GM19240 (cell line): ENCODE data around the gene UMAD1.

Experiments used
- DNase-seq: peaks from one replicate; pipeline ENCODE4 v3.0.0; 2011; ENCODE audit warnings: low spot score; ENCODE audit not compliant: insufficient read length

Gene UMAD1

DNA sequence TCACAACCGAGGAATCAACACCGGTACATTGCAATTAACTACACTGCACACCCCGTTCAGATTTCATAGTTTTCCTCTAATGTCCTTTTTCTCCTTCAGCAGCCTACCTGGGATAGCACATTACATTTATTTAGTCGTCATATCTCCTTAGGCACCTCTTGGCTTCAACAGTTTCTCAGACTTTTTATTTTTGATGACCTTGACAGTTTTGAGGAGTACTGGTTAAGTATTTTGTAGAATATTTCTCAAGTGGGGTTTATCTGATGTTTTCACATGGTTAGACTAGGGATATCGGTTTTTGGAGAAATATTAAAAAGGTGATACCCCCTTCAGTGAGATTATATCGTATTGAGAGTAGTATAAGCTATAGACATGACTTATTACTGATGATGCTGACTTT lies 241.0 kb downstream of the UMAD1 start:
- DNase-seq, result no peak

DNA sequence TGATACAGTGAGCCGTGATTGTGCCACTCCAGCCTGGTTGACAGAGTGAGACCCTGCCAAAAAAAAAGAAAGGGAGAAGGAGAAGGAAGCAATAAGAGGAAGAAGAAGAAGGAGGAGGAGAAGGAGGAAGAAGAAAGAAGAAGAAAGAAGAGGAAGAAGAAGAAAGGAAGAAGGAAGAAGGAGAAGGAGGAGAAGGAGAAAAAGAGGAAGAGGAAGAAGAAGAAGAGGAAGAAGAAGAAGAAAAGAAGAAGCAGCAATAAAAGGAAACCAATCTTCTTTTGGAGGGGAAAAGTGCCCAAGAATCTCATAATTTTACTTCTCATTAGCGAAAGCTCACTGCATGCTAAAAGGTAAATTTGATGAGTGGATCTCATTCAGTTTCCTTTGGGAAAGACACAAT lies 242.3 kb downstream of the UMAD1 start:
- no peak for DNase-seq

DNA sequence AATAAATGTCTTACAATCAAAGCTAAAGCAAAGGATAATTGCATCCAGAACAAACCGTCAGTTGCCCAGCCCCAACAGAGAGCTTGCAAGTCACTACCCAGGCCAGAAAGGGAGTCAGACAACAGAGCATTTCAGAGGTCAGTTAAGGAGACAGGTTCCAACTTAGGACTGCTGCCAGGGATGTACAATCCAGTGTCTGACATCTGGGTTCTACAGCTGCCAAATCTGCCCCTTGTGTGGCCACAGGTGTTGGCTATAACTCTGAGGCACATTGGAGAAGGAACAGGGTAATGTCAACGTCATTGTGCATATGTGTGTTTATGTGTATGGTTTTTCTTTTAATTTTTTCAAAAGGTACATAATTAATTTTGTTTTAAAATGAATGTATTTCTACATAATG lies 242.8 kb downstream of the UMAD1 start:
- DNase-seq, result no peak

DNA sequence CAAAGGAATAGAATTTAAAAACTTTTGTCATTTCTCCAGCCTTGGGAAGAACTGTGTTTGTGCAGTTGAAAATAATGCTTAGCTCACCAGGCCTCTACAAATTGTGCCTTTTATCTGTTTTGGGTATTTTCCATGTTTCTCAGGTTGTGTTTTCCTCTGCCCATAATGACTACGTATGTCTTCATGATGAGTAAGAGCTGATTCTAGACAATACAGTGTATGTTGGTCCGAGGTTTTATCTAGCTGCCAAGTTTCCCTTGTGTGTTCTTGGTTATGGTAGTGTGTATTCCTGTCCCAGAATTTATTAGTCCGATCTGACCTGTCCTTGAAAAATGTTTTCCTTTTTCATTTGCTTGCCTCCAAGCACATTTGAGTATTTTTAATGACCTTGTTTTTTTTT lies 244.3 kb downstream of the UMAD1 start:
- no peak for DNase-seq

DNA sequence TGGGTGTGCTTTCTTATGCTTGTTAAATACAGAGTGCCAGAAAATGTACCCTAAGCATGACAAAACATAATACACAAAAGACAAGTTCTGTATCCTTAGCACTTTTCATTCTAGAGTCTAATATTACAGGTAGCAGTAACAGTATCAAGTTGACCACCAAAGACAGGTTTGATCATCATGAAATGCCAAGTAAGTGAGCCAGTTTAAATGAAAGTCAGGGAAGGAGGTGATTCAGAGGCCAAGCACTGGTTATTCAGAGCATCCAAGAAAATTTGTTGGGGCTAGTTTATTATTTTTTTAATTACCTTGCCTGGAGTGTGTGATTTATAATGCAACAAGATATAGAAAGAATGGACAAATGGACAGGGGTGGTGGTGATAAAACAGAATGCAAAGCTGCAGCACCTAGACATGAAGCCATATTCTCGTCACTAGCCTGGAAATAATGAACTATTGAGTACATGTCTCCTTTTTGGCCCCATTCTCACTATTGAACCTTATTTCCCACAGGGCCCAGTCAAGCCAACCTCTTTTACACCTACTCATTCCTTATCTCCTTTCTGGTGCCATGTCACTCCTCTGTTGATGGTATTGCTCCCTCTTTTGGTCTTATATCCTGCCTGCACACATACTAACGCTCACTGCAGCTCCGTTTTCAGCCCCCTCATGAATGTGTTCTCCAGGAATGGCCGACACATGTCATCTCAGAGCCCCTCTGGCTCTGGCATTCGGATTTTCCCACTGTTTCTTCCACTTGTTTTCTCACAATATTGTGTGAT lies 249.4 kb downstream of the UMAD1 start:
- no peak for DNase-seq

DNA sequence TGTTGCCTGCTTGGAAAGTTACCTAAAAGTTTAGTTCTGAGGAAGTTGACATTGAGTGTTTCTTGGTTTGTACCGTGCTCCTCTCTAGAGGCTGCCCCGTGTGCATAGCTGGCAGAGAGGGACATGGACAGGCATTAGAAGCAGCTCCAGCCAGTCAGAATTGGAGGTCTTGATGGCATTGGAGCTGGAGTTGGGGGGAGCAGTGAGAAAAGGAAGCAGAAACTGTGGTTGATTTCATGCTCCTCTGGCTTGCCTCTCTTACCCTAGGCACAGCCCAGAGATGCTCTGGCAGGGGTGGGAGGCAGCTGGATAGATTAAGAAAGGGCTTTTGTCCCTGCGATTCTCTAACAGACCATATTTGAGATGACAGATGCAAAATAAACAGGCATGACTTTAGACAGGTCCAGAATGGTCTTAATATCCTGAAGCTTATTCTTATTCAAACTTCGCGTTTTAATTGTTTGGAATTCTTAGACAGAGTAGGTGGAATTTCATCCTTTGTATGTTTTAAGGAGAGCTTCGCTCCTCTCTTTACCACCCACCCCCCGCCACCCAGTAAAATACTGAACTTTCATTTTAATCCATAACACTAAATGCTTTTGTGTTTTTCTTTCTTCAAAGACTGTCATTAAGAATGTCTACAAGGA lies 254.6 kb downstream of the UMAD1 start:
- DNase-seq, result no peak

DNA sequence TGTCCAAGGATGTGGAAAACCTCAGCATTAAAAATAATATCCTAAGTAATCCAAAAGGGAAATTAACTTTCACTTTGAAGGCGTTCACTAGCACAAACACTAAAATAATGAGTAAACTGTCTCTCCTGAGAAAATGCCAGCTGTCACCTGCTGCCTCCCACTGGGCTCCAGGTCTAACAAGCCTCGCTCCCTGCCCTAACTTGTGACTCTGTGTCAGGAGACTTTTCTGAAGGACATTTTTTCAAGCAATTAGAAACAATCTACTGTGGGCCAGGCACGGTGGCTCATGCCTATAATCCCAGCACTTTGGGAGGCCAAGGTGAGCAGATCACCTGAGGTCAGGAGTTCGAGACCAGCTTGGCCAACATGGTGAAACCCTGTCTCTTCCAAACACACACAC lies 255.2 kb downstream of the UMAD1 start:
- no peak for DNase-seq

DNA sequence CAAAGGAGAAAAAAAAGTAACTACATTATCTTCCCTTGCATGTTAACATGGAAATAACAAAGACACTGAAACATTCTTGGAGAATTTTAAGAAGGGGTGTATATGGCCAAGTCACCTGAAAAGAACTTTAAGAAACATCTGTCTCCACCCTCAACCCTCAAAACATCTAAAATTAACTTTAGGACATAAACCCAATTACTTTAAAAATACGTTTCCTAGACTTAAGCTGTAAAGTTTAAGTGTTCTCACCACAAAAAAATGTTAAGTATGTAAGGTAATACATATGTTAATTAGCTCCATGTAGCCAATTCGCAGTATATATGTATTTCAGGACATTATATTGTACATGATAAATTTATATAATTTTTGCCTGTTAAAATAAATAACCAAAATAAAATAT lies 257.0 kb downstream of the UMAD1 start:
- DNase-seq, result no peak

DNA sequence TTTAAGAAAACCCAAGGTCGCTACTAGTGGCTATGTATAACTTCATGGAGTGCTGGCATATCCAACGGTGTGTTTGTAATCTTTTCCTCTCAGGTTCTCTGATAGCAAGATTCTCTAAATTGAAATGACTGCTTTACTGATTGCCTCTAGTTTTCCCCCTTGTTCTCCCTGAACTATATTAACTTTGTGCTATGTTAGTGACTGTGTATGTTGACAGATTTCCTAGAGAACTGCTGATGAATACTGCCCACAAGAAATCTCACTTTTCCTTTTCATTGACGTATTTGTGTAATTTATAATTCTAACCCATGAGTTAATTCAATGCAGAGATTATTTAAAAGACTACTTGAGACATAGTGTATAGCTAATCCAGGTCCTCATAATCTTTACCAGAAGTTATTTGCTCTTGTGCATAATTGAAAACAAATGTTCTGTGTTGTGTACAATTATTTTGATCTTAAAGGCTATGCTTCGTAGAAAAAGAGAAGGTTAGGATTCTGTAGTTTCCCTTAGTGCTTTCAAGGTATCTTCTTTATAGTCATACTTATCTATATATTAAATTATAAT lies 257.5 kb downstream of the UMAD1 start:
- no peak for DNase-seq

DNA sequence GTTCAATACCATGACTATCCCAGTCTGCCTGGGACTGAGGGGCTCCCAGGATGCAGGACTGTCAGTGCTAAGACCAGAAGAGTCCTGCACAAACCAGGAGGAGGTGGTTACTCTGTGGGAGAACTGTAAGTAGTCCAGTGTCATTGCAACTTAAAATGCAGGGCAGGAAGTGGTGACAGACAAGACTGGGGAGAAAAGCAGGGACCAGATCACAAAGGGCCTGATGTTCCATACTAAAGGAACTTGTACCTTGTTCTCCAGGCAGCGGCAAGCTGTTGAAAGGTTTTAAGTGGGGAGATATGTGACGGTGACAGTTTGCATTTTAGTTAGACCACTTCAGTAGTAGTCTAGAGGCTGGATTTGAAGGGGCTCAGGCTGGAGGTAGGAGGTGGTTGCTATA lies 262.3 kb downstream of the UMAD1 start:
- DNase-seq, result no peak

DNA sequence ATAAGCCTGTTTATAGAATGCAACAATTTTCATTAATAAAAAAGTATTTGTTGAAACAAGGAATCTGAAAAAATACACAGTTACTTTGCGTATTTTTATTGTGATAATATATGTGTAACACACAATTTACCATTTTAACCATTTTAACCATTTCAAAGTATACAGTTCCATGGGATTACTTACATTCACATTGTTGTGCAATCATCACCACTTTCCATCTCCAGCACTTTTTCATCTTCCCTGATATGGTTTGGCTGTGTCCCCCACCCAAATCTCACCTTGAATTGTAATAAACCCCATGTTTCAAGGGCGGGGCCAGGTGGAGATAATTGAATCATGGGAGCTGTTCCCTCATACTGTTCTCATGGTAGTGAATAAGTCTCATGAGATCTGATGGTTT lies 266.8 kb downstream of the UMAD1 start:
- DNase-seq, result no peak

DNA sequence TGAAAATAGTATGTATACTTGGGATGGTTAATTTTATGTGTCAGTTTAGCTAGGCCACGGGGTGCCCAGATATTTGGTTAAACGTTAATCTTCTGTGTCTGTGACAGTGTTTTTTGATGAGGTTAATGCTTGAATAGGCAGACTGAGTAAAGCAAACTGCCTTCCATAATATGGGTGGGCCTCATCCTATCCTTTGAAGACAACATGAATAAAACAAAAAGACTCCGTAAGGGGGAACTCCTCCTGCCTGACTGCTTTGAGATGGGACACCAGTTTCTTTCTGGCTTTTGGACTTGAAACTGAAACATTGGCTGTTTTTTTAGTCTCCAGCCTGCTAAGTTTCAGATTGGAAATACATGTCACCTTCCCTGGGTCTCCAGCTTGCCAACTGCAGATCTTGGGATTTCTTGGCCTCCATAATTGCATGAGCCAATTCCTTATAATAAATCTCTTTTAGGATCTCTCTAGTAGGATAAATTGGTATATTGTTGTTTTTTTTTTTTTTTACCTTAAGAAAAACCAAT lies 268.1 kb downstream of the UMAD1 start:
- DNase-seq, result no peak

DNA sequence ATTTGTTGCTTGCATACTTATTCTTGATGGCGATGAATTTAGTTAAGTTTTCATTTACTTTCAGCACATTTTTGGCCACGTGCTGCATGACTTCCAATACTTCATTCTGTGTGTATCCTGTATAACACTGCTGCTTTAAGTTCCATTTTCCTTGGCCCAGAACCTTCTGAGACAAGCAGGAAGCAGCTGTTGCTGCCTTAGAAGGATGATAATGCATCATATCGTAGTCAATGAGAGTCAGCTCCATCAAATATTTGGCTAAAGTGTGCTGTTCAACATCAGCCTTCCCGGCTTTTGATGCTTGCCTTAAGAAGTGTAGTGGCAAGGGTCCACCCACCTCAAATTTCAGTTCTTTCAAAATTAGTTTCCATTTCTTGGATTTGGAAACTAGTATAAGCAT lies 268.8 kb downstream of the UMAD1 start:
- DNase-seq, result no peak

DNA sequence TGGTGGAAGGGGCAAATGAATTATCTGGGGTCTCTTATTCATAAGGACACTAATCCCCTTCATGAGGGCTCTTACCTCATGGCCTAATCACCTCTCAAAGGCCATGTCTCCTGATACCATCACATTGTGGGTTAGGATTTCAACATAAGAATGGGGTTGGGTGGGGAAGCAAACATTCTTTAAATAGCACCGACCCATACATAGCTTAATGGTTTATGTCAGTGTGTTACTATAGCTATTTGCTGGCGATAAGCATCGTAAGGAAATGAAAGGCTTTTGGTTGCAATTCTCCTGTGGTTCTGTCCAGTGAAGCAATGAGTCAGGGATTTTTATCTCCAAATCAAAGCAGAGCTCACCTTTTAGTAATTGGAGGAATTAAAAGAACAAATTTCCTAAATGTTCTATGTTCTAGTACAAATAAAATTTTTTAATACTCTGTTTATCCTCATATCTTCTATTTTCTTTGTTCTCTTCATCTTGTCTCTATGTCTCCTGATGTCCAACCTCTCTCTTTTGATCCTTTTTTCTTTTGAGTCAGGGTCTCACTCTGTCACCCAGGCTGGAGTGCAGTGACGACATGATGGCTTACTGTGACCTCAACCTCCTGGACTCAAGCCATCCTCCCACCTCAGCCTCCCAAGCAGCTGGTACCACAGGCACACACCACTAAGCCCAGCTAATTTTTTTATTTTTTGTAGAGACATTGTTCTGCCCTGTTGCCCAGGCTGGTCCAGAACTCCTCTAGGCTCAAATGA lies 271.0 kb downstream of the UMAD1 start:
- no peak for DNase-seq

DNA sequence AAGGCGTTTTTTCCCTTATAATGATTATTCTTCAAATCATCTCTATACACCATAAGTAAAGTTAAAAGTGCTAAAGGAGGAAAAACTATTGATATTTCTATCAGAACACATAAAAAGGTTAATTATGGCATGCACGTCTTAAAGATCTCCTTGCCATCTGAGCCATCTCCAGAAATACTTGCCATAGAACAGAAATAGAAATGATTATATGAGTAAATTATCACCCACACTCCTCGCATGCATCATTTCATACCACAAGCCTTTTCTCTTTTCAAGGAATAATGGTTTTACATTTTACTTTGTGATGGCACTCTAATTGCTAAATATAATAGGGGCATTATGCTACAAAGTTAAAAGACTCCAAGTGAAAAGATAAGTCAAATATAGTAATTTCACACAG lies 272.4 kb downstream of the UMAD1 start:
- no peak for DNase-seq

DNA sequence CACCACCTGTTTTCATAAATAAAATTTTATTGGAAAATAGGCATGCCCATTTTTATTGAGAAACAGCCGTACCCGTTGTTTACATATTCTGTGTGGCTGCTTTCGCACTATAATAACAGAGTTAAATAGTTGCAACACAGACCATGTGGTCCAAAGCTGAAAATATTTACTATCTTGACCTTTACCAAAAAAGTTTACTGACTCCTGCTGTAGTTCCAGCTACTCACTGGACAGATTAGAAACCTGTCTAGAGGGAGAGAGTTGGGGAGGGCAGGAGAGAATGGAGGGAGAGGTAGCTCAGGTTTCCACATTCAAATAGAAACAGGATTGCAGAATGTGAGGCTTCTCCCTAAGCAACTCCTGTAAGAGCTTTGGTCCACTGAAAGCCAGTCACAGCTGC lies 273.0 kb downstream of the UMAD1 start:
- DNase-seq, result no peak

DNA sequence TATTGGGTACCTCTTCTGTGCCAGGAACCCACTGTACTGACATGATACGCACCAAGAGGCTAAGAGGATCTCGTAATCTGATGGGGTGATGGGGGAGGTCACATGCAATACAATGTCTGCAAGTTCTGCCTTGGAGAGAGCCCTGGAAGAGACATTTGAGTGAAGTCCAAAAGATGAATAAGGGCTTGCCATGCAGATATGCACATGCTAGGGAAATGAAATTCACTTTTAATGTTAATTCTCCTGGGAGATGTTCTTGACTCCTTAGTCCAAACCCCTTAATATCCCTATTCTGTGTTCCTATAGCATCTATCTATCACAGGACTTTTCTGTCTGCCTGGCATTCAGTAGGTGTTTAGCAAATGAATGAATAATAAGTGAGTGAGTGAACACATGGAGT lies 274.0 kb downstream of the UMAD1 start:
- DNase-seq, result no peak

DNA sequence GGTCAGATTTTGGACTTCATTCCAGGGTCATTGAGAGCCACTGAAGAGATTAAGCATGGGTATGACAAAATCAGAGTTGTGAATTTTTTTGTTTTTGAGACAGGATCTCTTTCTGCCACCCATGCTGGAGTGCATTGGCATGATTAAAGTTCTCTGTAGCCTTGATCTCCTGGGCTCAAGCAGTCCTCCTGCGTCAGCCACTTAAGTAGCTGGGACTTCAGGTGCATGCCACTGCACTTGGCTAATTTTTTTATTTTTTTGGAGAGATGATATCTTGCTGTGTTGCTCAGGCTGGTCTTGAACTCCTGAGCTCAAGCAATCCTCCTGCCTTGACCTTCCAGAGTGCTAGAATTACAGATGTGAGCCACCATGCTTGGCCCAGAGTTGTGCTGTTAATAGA lies 275.5 kb downstream of the UMAD1 start:
- no peak for DNase-seq

DNA sequence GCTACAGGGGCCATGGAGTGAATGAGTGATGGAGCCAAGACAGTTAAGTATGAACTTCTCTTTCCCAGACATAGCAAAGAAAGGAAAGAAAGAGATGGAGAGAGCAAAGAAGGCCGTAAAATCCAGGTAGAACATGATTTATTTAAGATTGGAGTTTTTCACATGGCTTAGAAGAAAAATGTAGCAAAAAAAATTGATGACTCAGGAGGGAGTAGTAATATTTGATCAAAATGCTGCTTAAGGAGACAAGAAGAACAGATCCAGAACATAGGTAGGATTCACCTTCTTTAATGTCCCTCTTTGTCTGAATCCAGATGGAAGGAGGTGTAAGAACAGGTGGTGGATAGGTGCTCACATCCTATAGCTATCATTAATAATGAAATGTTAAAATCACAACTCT lies 277.0 kb downstream of the UMAD1 start:
- no peak for DNase-seq

DNA sequence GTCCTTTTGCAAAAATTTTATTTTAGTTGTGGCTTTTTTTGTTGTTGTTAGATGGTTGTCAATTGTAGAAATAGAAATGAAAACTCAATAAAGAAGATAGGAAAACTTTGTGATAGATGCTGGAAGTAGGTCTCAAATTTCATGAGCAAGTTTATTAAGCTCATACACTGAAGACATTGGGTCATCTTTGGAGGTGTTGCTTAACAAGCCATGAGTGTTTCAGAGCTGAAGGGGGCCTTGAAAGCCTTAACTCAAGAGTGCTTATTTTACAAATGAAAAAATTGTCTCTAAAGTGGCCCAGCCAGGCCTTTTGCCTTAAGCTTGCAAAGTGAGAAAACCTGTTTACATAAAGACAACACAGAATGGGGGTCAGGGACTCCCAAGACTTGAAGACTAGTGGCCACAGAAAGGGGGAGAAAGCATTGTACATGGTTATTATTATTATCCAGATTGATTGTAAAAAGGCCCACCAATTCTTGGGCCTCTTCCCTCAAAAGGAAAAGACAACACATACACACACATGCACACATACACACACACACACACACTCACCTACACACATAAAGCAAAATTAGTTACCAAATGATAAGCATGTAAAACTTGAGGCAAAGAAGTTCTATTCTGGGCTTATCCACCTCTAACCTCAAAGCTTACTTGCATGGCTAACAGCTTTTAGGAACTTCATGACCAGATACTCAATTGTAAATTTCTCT lies 278.3 kb downstream of the UMAD1 start:
- no peak for DNase-seq

DNA sequence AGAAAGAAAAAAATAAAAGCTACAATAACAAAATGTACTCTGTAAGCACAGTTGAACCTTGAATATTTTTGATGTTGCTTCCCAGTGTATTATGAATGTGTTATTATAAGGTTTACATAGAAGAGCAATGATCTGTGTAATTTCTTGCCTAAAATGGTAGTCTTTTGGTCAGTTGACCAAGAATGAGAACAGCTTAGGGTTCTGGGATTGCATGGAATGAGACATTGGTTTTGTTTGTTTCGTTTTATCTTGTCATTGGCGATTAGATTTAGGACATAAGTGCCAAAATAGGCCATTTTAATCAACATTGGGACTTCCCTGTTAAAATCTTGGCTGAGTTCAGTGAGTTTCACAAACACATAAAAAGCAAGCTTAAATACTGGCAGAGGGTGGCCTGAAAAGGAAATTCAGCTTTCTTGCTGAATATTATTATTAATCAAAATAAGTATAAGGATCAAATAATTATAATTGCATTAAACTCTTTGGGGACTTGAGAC lies 278.9 kb downstream of the UMAD1 start:
- no peak for DNase-seq
